Neural cell (in vitro differentiated cells): ENCODE data around the gene ECE1.

Source experiments
- EP300 ChIP-seq: fragments of 450-650 bp; conservative IDR thresholded peaks from 2 replicates; pipeline ENCODE4 v1.6.1; 2014; ENCODE audit warnings: antibody characterized with exemption, mild to moderate bottlenecking, moderate library complexity; ENCODE audit not compliant: poor library complexity, severe bottlenecking
- EZH2 ChIP-seq: fragments of 200-600, 300-800 bp; shearing (Covaris generic), sonication (generic); IDR thresholded peaks from 2 replicates; pipeline ENCODE4 v1.6.1; 2014; ENCODE audit warnings: antibody characterized with exemption, low read length, borderline replicate concordance, mild to moderate bottlenecking; ENCODE audit not compliant: insufficient read depth, poor library complexity, severe bottlenecking
- MXI1 ChIP-seq: fragments of 450-650 bp; conservative IDR thresholded peaks from 2 replicates; pipeline ENCODE4 v1.6.1; 2014; ENCODE audit warnings: antibody characterized with exemption, mild to moderate bottlenecking; ENCODE audit not compliant: poor library complexity, severe bottlenecking
- POLR2AphosphoS5 ChIP-seq: IDR thresholded peaks from 2 replicates; pipeline ENCODE4 v1.6.1; 2012
- RAD21 ChIP-seq: fragments of 450-650 bp; conservative IDR thresholded peaks from 2 replicates; pipeline ENCODE4 v1.6.1; 2014; ENCODE audit warnings: antibody characterized with exemption, mild to moderate bottlenecking, moderate library complexity
- SMC3 ChIP-seq: fragments of 450-650 bp; conservative IDR thresholded peaks from 2 replicates; pipeline ENCODE4 v1.6.1; 2014; ENCODE audit warnings: antibody characterized with exemption, mild to moderate bottlenecking, moderate library complexity; ENCODE audit not compliant: poor library complexity
- TAF1 ChIP-seq: IDR thresholded peaks from 2 replicates; pipeline ENCODE4 v1.6.1; 2012; ENCODE audit warnings: low read depth
- TF ChIP-seq, protein P1 (sequence below): fragments of 450-650 bp; IDR thresholded peaks from 2 replicates; pipeline ENCODE4 v1.5.1; 2014; ENCODE audit warnings: antibody characterized with exemption, mild to moderate bottlenecking, moderate library complexity; ENCODE audit not compliant: poor library complexity, severe bottlenecking
- TF ChIP-seq, protein P2 (sequence below): IDR thresholded peaks from 2 replicates; pipeline ENCODE4 v1.6.1; 2012; ENCODE audit warnings: borderline replicate concordance

DNA sequence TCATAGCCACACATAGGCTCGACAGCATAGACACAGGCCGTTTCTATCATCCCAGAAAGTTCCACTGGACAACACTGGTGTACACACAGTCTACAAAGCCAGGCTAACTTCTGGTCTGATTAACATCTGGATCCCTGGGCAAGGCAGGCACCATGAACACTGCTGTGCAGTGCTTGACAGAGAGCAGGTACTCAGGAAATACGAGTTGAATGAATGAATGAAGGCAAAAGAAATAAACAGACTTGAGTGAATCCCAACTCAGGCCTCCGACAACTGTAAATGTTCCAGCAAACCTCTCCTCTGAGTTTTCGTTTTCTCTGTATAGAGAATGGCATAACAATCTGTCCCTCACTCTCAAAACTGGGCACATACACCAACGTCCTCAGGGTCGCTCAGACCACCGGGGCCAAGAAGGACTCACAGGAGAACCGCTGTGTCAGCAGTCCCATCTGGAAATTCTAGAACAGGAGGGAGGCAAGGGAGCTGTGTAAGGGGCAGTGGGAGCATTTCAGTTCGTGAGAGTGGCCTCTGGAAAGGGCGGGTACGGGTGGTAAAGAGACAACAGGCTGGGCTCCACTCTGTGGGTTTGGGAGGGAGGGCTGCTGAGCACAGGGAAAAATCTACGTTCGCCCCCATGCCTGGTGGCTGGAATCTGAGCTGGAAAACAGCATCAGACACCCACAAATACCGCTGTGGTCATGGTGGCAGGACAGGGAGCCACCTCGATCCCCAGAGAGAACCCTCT is 15.1 kb upstream of the ECE1 start:
- TF ChIP-seq POLR2AphosphoS5 (no peak), RAD21 (no peak), EZH2 (no peak), TAF1 (no peak), SMC3 (no peak), EP300 (no peak), MXI1 (no peak)
- TF ChIP-seq, protein P1, sequence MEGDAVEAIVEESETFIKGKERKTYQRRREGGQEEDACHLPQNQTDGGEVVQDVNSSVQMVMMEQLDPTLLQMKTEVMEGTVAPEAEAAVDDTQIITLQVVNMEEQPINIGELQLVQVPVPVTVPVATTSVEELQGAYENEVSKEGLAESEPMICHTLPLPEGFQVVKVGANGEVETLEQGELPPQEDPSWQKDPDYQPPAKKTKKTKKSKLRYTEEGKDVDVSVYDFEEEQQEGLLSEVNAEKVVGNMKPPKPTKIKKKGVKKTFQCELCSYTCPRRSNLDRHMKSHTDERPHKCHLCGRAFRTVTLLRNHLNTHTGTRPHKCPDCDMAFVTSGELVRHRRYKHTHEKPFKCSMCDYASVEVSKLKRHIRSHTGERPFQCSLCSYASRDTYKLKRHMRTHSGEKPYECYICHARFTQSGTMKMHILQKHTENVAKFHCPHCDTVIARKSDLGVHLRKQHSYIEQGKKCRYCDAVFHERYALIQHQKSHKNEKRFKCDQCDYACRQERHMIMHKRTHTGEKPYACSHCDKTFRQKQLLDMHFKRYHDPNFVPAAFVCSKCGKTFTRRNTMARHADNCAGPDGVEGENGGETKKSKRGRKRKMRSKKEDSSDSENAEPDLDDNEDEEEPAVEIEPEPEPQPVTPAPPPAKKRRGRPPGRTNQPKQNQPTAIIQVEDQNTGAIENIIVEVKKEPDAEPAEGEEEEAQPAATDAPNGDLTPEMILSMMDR = no peak
- TF ChIP-seq, protein P2, sequence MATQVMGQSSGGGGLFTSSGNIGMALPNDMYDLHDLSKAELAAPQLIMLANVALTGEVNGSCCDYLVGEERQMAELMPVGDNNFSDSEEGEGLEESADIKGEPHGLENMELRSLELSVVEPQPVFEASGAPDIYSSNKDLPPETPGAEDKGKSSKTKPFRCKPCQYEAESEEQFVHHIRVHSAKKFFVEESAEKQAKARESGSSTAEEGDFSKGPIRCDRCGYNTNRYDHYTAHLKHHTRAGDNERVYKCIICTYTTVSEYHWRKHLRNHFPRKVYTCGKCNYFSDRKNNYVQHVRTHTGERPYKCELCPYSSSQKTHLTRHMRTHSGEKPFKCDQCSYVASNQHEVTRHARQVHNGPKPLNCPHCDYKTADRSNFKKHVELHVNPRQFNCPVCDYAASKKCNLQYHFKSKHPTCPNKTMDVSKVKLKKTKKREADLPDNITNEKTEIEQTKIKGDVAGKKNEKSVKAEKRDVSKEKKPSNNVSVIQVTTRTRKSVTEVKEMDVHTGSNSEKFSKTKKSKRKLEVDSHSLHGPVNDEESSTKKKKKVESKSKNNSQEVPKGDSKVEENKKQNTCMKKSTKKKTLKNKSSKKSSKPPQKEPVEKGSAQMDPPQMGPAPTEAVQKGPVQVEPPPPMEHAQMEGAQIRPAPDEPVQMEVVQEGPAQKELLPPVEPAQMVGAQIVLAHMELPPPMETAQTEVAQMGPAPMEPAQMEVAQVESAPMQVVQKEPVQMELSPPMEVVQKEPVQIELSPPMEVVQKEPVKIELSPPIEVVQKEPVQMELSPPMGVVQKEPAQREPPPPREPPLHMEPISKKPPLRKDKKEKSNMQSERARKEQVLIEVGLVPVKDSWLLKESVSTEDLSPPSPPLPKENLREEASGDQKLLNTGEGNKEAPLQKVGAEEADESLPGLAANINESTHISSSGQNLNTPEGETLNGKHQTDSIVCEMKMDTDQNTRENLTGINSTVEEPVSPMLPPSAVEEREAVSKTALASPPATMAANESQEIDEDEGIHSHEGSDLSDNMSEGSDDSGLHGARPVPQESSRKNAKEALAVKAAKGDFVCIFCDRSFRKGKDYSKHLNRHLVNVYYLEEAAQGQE = no peak
